Karpas-422 (cell line): ENCODE measurements around the gene RABAC1. TPM values are rescaled to one million over a fixed set of nuclear protein-coding genes. Genes with fewer than 3 reads are reported as not detected.

Experiments used
- DNase-seq: peaks from one replicate; pipeline ENCODE4 v3.0.0-alpha.2; 2015
- H2AFZ ChIP-seq: fragments of 200-600 bp; sonication (generic); 2 replicates; pipeline ENCODE4 v1.6.1; 2014; ENCODE audit warnings: antibody characterized with exemption, low read length, mixed read lengths
- H3K27ac ChIP-seq: fragments of 200-600 bp; sonication (generic); 2 replicates; pipeline ENCODE4 v1.5.1; 2014; ENCODE audit warnings: mild to moderate bottlenecking, low read length, moderate library complexity
- H3K27me3 ChIP-seq: fragments of 200-600 bp; sonication (generic); 2 replicates; pipeline ENCODE4 v1.6.1; 2014; ENCODE audit warnings: low read length, mixed read lengths
- H3K36me3 ChIP-seq: fragments of 200-600 bp; sonication (generic); 2 replicates; pipeline ENCODE4 v1.6.1; 2014; ENCODE audit warnings: low read length, mixed read lengths; ENCODE audit not compliant: insufficient read depth
- H3K4me1 ChIP-seq: fragments of 200-600 bp; sonication (generic); 2 replicates; pipeline ENCODE4 v1.6.1; 2014; ENCODE audit warnings: mild to moderate bottlenecking, low read length, mixed read lengths
- H3K4me2 ChIP-seq: fragments of 200-600 bp; sonication (generic); 2 replicates; pipeline ENCODE4 v1.6.1; 2014; ENCODE audit warnings: low read length, low read depth, mild to moderate bottlenecking; ENCODE audit not compliant: poor library complexity, severe bottlenecking
- H3K4me3 ChIP-seq: fragments of 200-600 bp; sonication (generic); 2 replicates; pipeline ENCODE4 v1.5.1; 2014; ENCODE audit warnings: mild to moderate bottlenecking, antibody characterized with exemption, low read length, mixed read lengths
- H3K79me2 ChIP-seq: fragments of 200-600 bp; sonication (generic); 2 replicates; pipeline ENCODE4 v1.6.1; 2014; ENCODE audit warnings: mild to moderate bottlenecking, low read length, mixed read lengths
- H3K9ac ChIP-seq: fragments of 200-600 bp; sonication (generic); 2 replicates; pipeline ENCODE4 v1.6.0; 2014; ENCODE audit warnings: low read length
- H3K9me2 ChIP-seq: fragments of 200-600 bp; sonication (generic), shearing (Covaris generic); replicated peaks from 2 replicates; pipeline ENCODE4 v1.6.0; 2014; ENCODE audit warnings: mild to moderate bottlenecking, low read length, moderate library complexity; ENCODE audit not compliant: insufficient read depth
- H3K9me3 ChIP-seq: fragments of 300-700, 200-600 bp; sonication (generic); 2 replicates; pipeline ENCODE4 v1.6.1; 2014; ENCODE audit warnings: low read length, mixed read lengths
- H4K20me1 ChIP-seq: fragments of 200-600 bp; sonication (generic); 2 replicates; pipeline ENCODE4 v1.6.1; 2014; ENCODE audit warnings: mild to moderate bottlenecking, antibody characterized with exemption, low read length, low read depth; ENCODE audit not compliant: insufficient read depth
- total RNA-seq: library from RNA; depleted of rRNA; stranded (reverse); fragments of >200 nt; shearing (Covaris generic); gene quantifications from 2 replicates; pipeline ENCODE4 v1.2.3, GENCODE V29; 2014; ENCODE audit warnings: low replicate concordance

Gene RABAC1
- total RNA-seq, 1 experiment from 2014 or later: 270 TPM

- Histone ChIP-seq H3K27ac (no peak overlapping the region), H3K4me1 (peaks cover 34% of the 10 kb centered on the region), H3K9me3 (no peaks in the 10 kb centered on the region), H2AFZ (no peak overlapping the region), H3K9me2 (no peaks in the 10 kb centered on the region), H3K4me3 (peak overlapping the region; percentile 53; the same call in 1 of the 2 replicates), H3K4me2 (peak overlapping the region; percentile 72), H3K79me2 (peaks cover 6% of the 10 kb centered on the region; the same call in 1 of the 2 replicates), H3K36me3 (no peaks in the 10 kb centered on the region), H3K27me3 (no peaks in the 10 kb centered on the region), H4K20me1 (no peaks in the 10 kb centered on the region; the same call in 1 of the 2 replicates), H3K9ac (peak overlapping the region; percentile 41; the same call in 1 of the 2 replicates)
- no peak for DNase-seq
These were observed 38.7 kb upstream of the RABAC1 start for GRCh38 chr19:41997851-41998229.

- Histone ChIP-seq H3K9ac (no peak overlapping the region), H3K9me2 (no peaks in the 10 kb centered on the region), H2AFZ (no peak overlapping the region), H4K20me1 (no peaks in the 10 kb centered on the region; the same call in 1 of the 2 replicates), H3K4me3 (peak overlapping the region; percentile 53; the same call in 1 of the 2 replicates), H3K27me3 (no peaks in the 10 kb centered on the region), H3K27ac (no peak overlapping the region), H3K9me3 (no peaks in the 10 kb centered on the region), H3K36me3 (no peaks in the 10 kb centered on the region), H3K79me2 (peaks cover 11% of the 10 kb centered on the region), H3K4me1 (peaks cover 37% of the 10 kb centered on the region), H3K4me2 (peak overlapping the region; percentile 55)
- peak; percentile 78 for DNase-seq
These were observed 38.2 kb upstream of the RABAC1 start for GRCh38 chr19:41997121-41997850.

- Histone ChIP-seq H2AFZ (no peak overlapping the region), H3K9me2 (no peaks in the 10 kb centered on the region), H3K36me3 (no peaks in the 10 kb centered on the region), H3K9me3 (no peaks in the 10 kb centered on the region), H3K4me3 (no peak overlapping the region), H3K27me3 (no peaks in the 10 kb centered on the region), H3K27ac (no peak overlapping the region), H3K4me2 (no peak overlapping the region), H4K20me1 (no peaks in the 10 kb centered on the region; the same call in 1 of the 2 replicates), H3K9ac (no peak overlapping the region), H3K4me1 (peaks cover 37% of the 10 kb centered on the region), H3K79me2 (peaks cover 13% of the 10 kb centered on the region)
- peak; percentile 83 for DNase-seq
These were observed 37.1 kb upstream of the RABAC1 start for GRCh38 chr19:41995959-41996797.

GRCh38 chr19:41994994-41995958 is 36.2 kb upstream of the RABAC1 start:
- Histone ChIP-seq H3K4me2 (no peak overlapping the region), H2AFZ (no peak overlapping the region), H3K36me3 (no peaks in the 10 kb centered on the region), H4K20me1 (no peaks in the 10 kb centered on the region; the same call in 1 of the 2 replicates), H3K79me2 (peaks cover 13% of the 10 kb centered on the region), H3K4me1 (peaks cover 37% of the 10 kb centered on the region), H3K9me3 (no peaks in the 10 kb centered on the region), H3K4me3 (no peak overlapping the region), H3K27ac (no peak overlapping the region), H3K9me2 (no peaks in the 10 kb centered on the region), H3K27me3 (no peaks in the 10 kb centered on the region), H3K9ac (no peak overlapping the region)
- peak; percentile 52 for DNase-seq

- Histone ChIP-seq H4K20me1 (no peaks in the 10 kb centered on the region; the same call in 1 of the 2 replicates), H3K27ac (no peak overlapping the region), H3K9me3 (no peaks in the 10 kb centered on the region), H3K4me1 (peaks cover 37% of the 10 kb centered on the region), H3K4me3 (peak overlapping the region; percentile 73; the same call in 1 of the 2 replicates), H3K79me2 (peaks cover 13% of the 10 kb centered on the region), H3K9ac (peak overlapping the region; percentile 73), H3K27me3 (no peaks in the 10 kb centered on the region), H2AFZ (no peak overlapping the region), H3K4me2 (peak overlapping the region; percentile 77), H3K36me3 (no peaks in the 10 kb centered on the region), H3K9me2 (no peaks in the 10 kb centered on the region)
- peak; percentile 54 for DNase-seq
These were observed 35.4 kb upstream of the RABAC1 start for GRCh38 chr19:41994521-41994971.

GRCh38 chr19:41993612-41994483 is 34.7 kb upstream of the RABAC1 start, which contains the start of gene ATP1A3:
ATP1A3 (minus strand) TSS chr19:41994230; CDS start chr19:41994076, 154 bp downstream.
- Histone ChIP-seq H3K4me2 (peak within 1 kb of the TSS; percentile 77), H3K27ac (no peak within 1 kb of the TSS), H3K9ac (peak within 1 kb of the TSS; percentile 73), H2AFZ (peak within 1 kb of the TSS; percentile 81; the same call in 1 of the 2 replicates), H3K36me3 (no peaks in the 10 kb centered on the region), H4K20me1 (no peaks in the 10 kb centered on the region; the same call in 1 of the 2 replicates), H3K9me2 (no peaks in the 10 kb centered on the region), H3K79me2 (peaks cover 13% of the 10 kb centered on the region), H3K4me3 (peak within 1 kb of the TSS; percentile 73), H3K4me1 (peaks cover 37% of the 10 kb centered on the region), H3K27me3 (no peaks in the 10 kb centered on the region), H3K9me3 (no peaks in the 10 kb centered on the region)
- peak; percentile 92 for DNase-seq
